HG03095 (cell line): ENCODE results near the gene ARHGAP22.

ENCODE experiments used
- ATAC-seq: cut with Tn5 transposase; IDR thresholded peaks from one replicate; pipeline ENCODE4 v1.9.1; 2021; ENCODE audit warnings: moderate library complexity; ENCODE audit not compliant: unreplicated experiment

Gene ARHGAP22

DNA sequence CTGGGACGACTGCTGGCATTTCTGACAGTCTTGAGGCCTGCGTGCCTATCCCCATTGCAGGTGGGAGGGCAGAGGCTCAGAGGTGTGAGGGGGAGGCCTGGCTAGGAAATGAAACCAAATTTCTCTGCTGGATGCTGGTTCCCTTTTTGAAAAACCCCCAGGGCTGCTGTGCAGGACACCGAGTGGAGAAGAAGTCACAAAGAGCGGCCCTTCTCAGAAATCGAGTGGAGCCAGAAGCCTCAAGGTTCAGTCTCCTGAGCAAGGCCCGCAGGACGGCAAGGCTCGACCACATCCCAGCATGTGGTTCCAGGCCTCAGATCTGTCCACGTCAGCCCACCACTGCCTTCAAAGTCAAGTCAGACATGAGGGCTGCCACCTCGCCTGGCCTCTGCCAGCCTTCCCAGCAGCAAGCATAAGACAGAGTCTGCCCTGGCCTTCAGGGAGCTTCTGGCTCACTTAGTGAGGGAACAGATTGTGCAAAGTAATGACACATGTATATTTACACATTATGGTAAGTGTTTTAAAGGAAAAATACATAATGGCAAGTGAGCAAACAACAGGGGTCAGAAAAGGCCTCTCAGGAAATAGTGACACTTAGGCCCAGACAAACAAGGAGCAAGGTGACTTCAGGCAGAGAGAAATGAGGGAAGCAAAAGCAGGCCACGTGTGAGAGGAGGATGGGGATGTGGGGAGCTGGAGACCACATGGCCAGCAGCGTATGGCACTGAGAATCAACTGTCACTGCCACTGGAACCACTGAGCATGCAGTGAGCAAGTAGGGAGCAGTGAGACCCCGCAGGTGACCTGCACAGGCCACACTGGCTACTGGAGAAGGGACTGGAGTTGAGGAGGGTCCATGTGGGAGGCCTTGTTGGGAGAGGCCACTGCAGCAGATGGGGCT, 86.7 kb downstream of the ARHGAP22 start:
- ATAC-seq = no peak

DNA sequence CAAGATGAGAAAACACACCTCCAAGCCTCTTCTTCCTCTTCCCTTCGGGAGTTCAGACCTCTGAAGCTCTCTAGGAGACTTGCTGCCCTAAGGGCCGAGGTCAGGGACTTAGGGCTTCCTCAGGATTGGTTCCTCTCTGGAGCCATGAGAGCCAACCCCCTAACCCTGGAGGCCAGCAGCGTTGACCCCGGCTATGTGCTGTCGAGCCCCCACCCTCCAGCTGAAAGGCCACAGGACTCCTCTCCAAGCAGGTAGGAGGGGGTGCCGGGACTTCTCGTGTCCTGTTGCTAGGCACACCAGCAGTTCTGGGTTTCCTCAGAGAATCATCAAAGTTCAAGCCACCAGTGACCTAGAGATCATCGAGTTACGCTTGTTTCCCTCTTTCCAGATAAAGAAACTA, 87.4 kb downstream of the ARHGAP22 start:
- ATAC-seq = no peak

DNA sequence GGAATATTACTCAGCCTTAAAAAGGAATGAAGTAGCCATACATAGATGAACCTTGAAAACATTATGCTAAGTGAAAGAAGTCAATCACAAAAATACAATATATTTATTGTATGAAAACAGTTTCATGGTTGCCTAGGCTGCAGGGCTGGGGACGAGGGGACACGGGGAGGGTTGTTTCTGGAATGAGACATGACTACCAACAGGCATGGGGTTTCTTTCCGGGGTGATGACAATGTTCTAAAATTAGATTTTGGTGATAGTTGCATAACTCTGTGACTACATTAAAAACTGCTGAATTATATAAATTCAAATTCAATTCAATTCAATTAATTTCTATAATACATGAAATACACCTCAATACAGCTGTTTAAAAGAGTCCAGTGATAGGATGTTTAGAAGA, 88.0 kb downstream of the ARHGAP22 start:
- ATAC-seq = no peak

GRCh38 chr10:48514916-48515315, 90.0 kb downstream of the ARHGAP22 start:
- no peak for ATAC-seq

- no peak for ATAC-seq
These were observed 90.6 kb downstream of the ARHGAP22 start for GRCh38 chr10:48514255-48514654.

- no peak for ATAC-seq
These were observed 92.0 kb downstream of the ARHGAP22 start for GRCh38 chr10:48512861-48513260.

DNA sequence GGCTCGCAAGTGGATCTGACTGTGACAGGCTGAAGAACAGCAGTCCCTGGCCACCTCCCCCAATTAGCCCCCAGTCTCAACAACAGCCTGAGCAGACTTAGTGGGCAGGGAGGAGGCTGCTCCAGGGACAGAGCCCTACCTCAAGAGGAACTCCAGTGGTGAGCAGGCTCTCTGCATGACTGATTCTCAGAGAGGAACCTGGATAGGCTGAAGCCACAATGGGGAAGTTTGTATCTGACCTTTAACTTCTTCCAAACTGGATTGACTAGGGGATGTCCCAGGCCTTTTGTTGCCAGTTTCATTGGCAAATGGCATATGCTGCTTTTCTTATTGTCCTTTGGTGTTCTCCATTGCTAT, 93.0 kb downstream of the ARHGAP22 start:
- ATAC-seq = no peak

DNA sequence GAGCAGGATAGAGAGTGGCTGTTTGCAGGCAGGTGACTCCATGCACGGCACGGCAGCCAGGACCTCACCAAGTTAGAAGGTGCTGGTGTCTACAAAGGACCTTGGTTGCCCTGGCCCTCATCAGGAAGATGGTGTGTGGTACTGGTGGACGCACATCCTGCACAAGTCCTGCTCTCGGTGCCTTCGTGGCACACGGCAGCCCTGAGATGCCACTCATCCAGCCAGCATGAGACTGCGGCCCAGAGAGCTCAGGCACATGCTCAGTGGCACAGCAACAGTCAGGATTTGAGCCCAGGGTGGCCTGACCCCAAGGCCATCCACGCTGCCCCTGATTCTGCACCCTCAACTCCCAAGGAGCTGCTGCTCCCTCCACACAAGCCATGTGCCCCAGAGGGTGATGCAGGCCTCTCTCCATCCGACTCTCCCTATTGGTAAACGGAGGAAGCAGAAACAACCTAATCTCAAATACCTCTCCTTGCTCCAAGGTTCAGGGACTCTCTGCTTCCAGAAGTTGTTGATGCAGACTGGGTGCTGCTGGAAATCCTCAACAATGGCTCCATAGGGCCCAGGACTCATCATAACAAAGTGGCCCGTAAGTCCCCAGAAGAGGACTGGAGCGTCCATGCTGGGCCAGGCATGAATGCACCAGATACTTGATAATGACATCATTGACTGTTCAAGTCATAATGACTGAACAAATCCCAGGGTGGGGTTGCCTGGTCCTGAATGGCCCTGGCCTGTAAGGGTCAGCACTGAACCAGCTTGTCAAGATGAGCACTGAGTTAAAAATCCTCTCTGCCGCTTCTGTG, 93.6 kb downstream of the ARHGAP22 start:
- ATAC-seq = no peak

GRCh38 chr10:48509974-48510692, 94.7 kb downstream of the ARHGAP22 start:
- no peak for ATAC-seq

- no peak for ATAC-seq
These were observed 95.8 kb downstream of the ARHGAP22 start for GRCh38 chr10:48508791-48509772.

DNA sequence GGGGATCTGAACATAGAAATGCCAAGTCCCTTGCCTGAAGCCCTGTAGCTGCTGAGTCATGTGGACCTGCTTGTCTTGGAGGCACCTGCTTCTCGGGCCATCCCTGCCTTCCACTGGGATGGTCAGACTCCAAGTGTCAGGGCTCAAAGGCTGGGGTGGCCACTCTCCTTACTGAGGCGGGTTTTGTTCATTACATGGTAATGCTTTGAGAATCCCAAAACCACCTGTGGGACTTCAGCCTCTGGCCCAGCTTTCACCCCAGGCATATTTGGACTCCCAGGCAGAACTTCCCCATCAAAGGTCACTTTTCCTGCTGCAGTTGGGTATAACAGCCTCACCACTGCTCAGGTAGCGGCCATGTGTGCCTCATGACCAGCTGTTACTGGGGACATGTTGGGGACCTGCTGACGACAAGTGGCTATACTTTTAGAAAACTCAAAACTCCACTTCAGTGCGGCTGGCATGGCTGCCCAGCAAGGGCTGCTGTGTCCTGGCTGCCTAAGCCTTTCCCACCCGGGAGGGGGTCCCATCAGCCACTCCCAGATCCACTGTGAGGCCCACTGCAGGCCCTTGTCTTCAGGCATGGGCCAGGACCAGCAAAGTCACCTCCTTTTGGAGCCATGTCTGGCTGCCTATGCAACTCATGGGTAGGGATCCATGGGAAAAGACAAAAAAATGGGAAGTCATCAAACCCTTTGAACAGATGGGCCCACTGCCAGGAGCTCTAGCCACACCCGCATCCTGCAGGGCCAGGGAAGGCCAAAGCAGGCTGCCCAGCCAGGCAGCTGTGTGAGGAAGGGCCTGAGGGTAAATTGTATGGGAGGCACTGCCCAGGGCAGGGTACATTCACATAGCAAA, 96.7 kb downstream of the ARHGAP22 start:
- ATAC-seq = no peak

DNA sequence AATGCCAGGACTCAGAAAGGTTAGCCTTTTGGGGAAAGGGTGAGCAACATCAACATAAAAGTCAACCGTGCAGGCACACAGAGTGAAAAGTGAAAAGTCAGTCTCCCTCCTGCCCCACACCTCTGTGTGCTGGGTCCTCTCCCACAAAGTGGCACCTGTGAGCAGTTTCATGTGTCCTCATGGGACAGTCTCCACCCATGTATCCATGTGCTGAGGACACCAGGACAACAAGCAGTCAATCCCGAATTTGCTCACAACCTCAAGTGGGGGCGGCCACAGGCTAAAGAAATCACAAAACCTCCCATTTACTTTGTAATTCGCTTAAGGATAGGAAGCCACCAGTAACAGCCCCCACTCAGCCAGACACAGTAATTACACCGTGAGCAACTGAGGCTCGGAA, 97.4 kb downstream of the ARHGAP22 start:
- no peak for ATAC-seq

DNA sequence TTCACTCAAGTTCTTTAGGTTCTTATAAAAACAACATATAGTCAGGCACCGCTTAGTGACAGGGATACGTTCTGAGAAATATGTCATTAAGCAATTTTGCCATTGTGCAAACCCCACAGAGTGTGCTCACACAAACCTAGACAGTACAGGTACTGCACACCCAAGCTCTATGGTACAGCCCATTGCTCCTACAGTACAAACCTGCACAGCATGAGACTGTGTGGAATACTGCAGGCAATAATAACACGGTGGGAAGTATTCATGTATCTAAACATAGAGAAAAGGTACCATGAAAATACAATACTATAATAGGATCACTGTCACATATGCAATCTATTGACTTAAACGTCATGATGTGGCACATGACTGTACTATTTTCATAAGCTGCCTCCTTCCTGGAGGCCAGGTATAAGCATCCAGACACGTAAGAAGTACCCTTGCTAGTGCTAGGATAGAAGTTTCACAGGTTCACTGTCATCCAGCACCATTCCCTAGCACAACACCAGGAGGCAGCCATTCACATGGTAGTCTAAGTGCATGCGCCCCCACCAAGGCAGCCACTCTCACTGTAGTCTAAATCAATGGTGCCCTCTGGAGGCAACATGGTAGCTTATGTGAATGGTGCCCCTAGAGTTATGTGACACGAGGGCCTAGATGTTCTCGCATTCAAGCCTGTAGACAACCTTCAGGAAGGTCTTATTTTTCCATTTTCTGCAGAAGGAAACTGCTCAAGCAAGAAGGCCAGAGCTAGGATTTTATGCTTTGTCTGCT, 98.5 kb downstream of the ARHGAP22 start:
- ATAC-seq = no peak

- ATAC-seq = no peak
These were observed 99.3 kb downstream of the ARHGAP22 start for GRCh38 chr10:48505394-48506112.

GRCh38 chr10:48504141-48504885, 100.6 kb downstream of the ARHGAP22 start:
- no peak for ATAC-seq

DNA sequence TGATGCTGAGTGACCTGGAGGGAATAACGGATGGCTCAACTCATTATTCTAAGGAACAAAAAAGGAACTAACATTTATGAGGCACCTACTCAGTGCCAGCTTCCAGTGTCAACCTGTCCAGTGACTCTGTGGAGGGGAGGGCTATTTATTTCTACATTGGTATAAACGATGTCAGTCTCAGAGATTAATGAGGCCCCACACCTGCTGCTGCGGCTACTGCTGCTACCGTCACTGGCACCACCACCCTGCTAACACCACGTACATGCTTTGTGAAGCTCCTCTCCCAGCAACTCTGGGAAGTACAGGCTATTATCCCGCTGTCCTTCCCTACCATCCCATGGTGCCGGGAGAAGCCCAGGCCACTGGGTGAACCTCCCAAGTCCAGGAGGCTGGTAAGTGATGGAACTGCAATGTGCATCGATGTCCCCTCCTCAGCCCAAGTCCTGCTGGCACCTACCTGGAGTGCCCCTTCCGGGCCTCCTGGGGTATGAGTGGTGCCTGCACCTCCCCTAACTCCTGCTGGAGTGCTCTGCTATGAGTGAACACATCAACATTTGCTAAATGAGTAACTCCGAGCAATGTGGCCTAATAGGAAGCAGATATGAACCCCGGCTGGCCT, 101.5 kb downstream of the ARHGAP22 start:
- ATAC-seq = no peak

- ATAC-seq = no peak
These were observed 102.1 kb downstream of the ARHGAP22 start for GRCh38 chr10:48502791-48503190.
